GM18951 (cell line): Measurements from ENCODE around the gene ZBTB44.
"Not testable (repeated sequence)": the region's sequence is repeated elsewhere in the genome, so short reads cannot be mapped to it uniquely, and the experiment has no call there.

Experiments used
- POLR2A ChIP-seq: IDR thresholded peaks from 4 replicates; pipeline ENCODE4 v1.6.1; 2011; ENCODE audit warnings: mild to moderate bottlenecking; ENCODE audit not compliant: insufficient read length, insufficient read depth; ENCODE audit errors: extremely low read depth
- in situ Hi-C: fragments of 300-500 bp; cut with MboI; formaldehyde crosslinking; loops from one replicate; pipeline ENCODE4 v1.12.0; 2022; ENCODE audit warnings: low sequenced_read_pairs, mixed read lengths, inconsistent platforms; ENCODE audit not compliant: unreplicated experiment

Gene ZBTB44

DNA sequence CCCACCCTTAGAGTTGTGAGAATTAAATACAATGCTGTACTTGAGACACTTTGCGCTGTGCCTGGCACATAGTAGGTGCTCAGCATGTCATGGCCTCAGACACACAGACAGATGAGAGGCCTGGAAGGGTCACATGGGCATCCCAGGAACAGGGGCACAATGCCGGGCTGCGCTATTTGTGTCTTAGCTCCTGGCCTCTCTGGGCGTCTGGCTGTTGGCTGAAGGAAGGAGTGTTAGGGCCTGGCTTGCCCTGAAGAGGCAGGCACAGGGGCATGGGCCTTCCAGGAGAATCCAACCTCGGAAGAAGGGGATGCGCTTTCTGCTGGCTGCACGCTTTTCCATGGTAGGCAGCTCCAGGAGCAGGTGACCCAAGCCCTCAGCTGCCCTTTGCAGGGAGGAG lies 113.7 kb downstream of the ZBTB44 start:
- no peak for TF ChIP-seq POLR2A
- in situ Hi-C loops, result loop anchor here (25.0 kb wide), 2 partner anchors 186 to 661 kb away; no protein-coding TSS in a partner anchor

DNA sequence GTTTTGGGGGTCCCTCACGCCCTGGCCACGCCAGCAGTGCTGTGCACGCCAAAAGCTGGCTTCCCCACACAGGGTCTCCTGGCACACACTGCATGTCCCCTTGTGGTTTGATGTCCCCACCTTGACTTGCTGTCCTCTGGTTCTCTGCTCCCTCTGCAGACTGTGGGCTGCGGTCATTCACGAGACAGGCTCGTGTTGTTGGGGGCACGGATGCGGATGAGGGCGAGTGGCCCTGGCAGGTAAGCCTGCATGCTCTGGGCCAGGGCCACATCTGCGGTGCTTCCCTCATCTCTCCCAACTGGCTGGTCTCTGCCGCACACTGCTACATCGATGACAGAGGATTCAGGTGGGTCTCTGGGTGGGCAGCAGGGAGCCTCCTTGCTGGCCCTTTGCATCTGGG lies 114.9 kb downstream of the ZBTB44 start:
- in situ Hi-C loops, result loop anchor here (25.0 kb wide), 2 partner anchors 188 to 663 kb away; no protein-coding TSS in a partner anchor
- no peak for TF ChIP-seq POLR2A

DNA sequence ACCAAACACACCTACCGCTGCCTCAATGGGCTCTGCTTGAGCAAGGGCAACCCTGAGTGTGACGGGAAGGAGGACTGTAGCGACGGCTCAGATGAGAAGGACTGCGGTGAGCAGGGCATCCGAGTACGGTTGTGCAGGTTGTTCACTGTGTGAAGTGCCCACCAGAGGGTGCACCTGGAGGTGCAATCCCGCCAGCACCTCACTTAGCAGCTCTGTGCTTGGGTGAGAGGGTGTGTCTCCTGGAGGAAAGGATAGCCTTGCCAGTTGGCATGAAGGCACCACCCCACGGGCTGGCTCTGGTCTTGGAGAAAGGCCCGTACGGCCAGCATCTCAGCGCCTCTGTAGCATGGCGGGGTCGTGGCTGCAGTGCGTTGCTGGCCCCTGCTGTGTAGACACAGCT lies 115.8 kb downstream of the ZBTB44 start:
- in situ Hi-C loops, result no loop called here
- no peak for TF ChIP-seq POLR2A

DNA sequence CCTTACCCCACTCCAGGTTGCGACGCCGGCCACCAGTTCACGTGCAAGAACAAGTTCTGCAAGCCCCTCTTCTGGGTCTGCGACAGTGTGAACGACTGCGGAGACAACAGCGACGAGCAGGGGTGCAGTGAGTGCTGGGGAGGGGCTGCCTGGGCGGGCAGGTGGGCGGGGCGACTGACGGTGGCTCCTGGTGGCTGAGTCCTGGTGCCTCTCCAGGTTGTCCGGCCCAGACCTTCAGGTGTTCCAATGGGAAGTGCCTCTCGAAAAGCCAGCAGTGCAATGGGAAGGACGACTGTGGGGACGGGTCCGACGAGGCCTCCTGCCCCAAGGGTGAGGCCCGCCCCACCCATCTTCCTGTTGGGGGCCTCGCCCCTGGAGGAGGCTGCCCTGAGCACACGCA lies 116.4 kb downstream of the ZBTB44 start:
- in situ Hi-C loops, result no loop called here
- TF ChIP-seq POLR2A, result no peak

DNA sequence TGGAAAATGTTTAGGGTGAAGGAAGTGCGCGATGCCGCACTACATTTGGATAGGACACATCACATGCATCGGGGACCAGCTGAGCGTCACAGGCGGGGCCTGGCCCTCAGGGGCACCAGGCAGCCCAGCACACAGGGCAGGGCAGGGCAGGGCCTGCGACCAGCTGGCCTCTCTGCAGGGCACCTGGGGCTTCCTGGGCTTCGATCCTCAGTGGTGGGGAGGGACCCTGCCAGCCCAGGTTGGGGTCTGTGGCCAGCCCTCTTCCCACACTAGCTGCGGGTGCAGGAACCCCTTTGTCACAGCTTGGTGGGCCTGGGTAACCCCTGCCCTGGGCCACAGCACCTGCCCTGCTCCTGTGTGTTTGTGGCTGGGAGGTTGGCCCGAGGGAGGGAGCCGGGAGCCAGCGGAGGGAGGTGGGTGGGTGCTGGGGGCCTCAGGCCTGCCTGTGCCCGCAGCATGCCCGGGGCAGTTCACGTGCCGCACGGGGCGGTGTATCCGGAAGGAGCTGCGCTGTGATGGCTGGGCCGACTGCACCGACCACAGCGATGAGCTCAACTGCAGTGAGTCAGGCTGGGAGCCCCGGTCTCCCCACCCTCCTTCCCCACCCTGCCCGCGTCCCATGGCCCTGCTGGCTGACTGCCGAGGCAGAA lies 117.2 kb downstream of the ZBTB44 start:
- in situ Hi-C loops, result no loop called here
- no peak for TF ChIP-seq POLR2A

DNA sequence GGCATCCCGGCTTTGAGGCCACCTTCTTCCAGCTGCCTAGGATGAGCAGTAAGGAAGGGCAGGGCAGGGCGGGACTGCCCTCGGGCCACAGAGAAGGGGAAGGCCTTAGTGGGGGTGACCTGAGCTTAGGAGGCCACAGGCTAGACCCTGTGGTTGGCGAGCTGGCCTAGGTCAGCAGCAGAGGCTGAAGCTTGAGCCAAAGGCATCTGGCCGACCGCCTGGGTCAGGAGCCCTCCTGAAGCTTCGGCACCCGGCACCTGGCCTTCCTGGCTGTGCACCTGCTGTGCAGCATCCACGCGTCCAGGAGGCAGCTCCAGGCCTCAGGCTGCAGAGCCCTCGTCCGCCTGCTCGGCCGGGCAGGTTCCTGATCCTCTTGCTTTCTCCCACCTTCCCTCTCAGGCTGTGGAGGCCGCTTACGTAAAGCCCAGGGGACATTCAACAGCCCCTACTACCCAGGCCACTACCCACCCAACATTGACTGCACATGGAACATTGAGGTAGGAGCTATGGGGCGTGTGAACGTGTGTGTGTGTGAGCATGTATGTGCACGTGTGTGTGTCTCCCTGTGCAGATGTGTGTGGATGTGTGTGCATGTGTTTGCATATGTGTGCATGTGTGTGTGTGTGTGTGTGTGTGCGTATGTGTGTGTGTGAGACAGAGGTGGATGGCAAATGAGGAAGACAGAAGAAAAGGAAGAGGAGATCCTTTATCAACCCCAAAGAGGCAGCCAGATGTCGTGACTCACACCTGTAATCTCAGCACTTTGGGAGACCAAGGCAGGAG lies 120.3 kb downstream of the ZBTB44 start:
- in situ Hi-C loops, result no loop called here

DNA sequence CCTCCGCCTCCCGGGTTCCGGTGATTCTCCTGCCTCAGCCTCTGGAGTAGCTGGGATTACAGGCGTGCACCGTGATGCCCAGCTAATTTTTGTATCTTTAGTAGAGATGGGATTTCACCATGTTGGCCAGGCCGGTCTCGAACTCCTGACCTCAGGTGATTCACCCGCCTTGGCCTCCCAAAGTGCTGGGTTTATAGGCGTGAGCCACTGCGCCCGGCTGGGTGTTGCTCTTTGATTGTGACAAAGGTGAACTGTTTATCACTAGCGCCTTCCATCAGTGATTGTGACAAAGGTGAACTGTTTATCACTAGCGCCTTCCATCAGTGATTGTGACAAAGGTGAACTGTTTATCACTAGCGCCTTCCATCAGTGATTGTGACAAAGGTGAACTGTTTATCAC lies 121.2 kb downstream of the ZBTB44 start:
- in situ Hi-C loops, result not testable (repeated sequence)

More for the DNA sequence above, 120.3 kb downstream of the ZBTB44 start:
- no peak for TF ChIP-seq POLR2A

DNA sequence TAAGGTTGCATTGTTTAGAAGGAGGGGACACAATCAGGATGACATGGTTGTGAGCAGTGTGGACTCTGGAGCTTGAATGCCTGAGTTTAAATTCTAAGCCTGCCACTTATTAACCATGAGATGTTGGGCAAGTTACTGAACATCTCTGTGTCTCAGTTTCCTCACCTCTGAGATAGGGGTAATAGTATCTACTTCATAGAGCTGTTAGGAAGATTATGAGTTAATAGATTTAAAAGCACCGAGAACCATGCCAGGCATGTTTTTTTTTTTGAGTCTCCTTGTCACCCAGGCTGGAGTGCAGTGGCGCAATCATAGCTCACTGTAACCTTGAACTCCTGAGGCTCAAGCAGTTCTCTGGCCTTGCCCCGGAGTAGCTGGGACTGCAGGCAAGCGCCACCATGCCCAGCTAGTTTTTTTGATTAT lies 121.9 kb downstream of the ZBTB44 start:
- in situ Hi-C loops, result no loop called here
- TF ChIP-seq POLR2A, result no peak

DNA sequence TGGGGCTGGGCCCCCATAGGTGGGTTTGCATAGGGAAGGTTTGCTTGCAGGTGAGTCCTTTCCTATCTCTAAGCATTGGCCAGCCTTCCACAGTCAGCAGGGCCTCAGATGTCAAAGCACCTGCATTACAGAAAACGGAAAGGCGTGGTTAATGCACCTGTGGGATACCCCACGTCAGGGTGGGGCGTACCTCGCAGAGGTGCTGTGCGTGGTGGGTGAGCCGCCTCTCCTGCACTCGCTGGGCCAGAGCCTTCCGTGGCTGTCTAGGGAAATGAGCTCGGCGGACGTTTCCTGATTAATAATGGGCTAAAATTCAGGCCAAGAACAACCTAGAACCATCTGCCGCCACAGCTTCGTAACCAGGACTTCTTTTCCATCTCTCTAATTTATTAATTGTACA lies 122.8 kb downstream of the ZBTB44 start:
- in situ Hi-C loops, result no loop called here
- no peak for TF ChIP-seq POLR2A

DNA sequence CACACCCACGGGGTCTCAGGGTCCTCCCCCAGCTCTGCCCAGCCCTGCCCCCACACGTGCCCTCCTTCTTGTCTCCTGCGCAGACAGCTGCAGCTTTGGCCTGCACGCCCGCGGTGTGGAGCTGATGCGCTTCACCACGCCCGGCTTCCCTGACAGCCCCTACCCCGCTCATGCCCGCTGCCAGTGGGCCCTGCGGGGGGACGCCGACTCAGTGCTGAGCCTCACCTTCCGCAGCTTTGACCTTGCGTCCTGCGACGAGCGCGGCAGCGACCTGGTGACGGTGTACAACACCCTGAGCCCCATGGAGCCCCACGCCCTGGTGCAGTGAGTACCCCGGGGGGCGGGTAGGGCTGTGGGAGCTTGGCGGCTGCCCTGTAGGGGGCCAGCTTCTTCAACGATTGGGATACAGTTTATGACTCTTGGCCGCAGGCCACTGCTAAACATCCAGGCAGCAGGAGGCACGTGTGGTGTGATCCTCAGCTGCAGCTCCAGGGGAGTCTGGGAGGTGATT lies 124.3 kb downstream of the ZBTB44 start:
- in situ Hi-C loops, result no loop called here

DNA sequence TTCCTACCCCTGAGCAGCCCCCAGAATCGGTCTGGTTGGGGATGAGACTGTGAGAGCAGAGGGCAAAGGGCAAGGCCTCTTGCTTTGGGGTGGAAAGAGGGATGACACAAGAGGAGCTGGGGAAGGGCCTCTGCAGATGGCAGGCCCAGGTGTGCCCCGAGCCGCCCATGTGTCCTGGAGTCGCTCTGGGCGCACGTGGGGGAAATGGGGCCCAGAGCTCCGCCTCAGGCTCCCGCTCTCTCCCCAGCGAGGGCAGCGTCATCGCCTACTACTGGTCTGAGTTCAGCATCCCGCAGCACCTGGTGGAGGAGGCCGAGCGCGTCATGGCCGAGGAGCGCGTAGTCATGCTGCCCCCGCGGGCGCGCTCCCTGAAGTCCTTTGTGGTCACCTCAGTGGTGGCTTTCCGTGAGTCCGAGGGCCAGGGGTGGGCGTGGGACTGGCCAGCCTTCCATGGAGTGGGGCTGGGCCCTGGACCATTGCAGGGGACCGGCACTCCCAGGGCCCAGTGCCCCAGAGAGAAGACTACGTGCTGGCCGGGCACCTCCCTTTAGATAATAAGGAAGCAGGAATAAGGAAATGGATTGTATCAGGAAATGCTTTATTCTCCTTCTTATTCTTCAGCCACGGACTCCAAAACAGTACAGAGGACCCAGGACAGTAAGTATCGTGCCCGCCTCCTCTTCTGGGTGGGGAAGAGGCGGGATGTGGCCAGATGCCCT lies 125.1 kb downstream of the ZBTB44 start:
- in situ Hi-C loops, result no loop called here
- TF ChIP-seq POLR2A, result no peak

More for the DNA sequence above, 124.3 kb downstream of the ZBTB44 start:
- no peak for TF ChIP-seq POLR2A

DNA sequence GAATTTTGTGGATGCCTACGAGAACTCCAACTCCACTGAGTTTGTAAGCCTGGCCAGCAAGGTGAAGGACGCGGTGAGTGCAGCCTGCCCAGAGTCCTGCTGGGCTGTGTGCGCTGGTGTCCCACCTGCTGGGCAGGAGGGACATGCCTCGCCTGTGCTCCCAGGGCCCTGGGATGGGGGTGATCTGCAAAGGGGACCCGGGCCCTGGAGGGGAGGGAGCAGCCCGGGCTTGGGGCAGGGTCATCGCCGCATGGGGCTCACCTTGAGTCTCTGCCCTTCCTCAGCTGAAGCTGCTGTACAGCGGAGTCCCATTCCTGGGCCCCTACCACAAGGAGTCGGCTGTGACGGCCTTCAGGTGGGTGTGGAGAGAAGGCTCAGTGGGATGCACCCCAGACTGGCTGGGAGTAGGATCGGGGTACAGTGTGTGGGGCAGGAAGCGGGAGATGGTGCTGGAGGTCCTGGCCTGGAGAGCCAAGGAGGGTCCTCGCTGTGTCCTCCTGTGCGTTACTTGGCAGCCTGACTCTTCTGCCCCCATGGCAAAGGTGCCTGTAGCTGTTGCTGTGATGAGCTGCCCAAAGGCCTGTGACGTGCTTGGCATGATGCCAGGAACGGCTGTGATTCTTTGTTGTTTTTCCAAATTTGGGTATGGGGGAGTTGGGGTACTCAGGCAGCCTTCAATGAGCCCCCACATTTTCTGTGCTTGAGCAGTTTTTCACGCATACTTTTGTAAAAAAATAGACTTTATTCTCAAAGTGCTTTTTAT lies 126.0 kb downstream of the ZBTB44 start:
- in situ Hi-C loops, result no loop called here
- TF ChIP-seq POLR2A, result no peak

DNA sequence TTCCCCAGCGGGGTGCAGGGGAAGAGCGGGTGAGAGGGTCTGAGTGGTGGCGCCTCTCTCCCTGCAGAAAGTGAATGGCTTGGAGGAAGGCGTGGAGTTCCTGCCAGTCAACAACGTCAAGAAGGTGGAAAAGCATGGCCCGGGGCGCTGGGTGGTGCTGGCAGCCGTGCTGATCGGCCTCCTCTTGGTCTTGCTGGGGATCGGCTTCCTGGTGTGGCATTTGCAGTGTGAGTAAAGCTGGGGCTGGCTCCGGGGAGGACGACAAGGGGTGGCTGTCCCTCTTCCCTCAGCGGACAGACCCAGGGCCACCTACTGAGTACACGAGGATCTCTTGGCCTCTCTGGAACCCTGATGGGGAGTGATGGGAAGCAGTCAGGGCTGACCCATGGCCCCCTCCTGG lies 126.7 kb downstream of the ZBTB44 start:
- in situ Hi-C loops, result no loop called here
- TF ChIP-seq POLR2A, result no peak
